Calu3 (cell line): ENCODE measurements around the gene EFTUD2. TPM values are rescaled to one million over a fixed set of nuclear protein-coding genes. Genes with fewer than 3 reads are reported as not detected.

ENCODE experiments used
- BruUV-seq: library from RNA; stranded (reverse); fragments of 400-500 nt; replicated peaks from 2 replicates; lab custom pipeline; 2021; lab: Mats Ljungman, UMichigan
- CTCF ChIA-PET: fragments of 300-600 bp; sonication (Branson Sonifier 250); formaldehyde crosslinking; loops from one replicate; lab custom pipeline; 2022; ENCODE audit warnings: antibody characterized with exemption; lab: Charles Lee
- DNase-seq: peaks from one replicate; pipeline ENCODE4 v3.0.0; 2022
- H3K27ac Mint-ChIP-seq: one replicate; pipeline ENCODE4 v1.8.0; 2022; ENCODE audit warnings: mixed read lengths; ENCODE audit not compliant: unreplicated experiment
- H3K27me3 Mint-ChIP-seq: one replicate; pipeline ENCODE4 v1.8.0; 2022; ENCODE audit warnings: mixed read lengths; ENCODE audit not compliant: unreplicated experiment
- H3K36me3 Mint-ChIP-seq: one replicate; pipeline ENCODE4 v1.8.0; 2022; ENCODE audit warnings: mild to moderate bottlenecking, moderate library complexity, mixed read lengths; ENCODE audit not compliant: insufficient read depth, unreplicated experiment
- H3K4me1 Mint-ChIP-seq: one replicate; pipeline ENCODE4 v1.8.0; 2022; ENCODE audit warnings: mild to moderate bottlenecking, low read depth, mixed read lengths; ENCODE audit not compliant: unreplicated experiment
- H3K4me3 Mint-ChIP-seq: one replicate; pipeline ENCODE4 v1.8.0; 2022; ENCODE audit warnings: mild to moderate bottlenecking, low read depth, moderate library complexity, mixed read lengths; ENCODE audit not compliant: unreplicated experiment
- H3K9me3 Mint-ChIP-seq: one replicate; pipeline ENCODE4 v1.8.0; 2022; ENCODE audit warnings: low read depth, mixed read lengths; ENCODE audit not compliant: unreplicated experiment
- CTCF ChIP-seq: fragments of 200-600 bp; IDR thresholded peaks from one replicate; pipeline ENCODE4 v1.8.0; 2022; ENCODE audit warnings: antibody characterized with exemption; ENCODE audit not compliant: unreplicated experiment
- intact Hi-C: fragments of 100-400 bp; cut with micrococcal nuclease; formaldehyde crosslinking; loops from one replicate; pipeline ENCODE4 v1.10.0; 2022; ENCODE audit not compliant: unreplicated experiment
- total RNA-seq: library from RNA; stranded (reverse); gene quantifications from 2 replicates; pipeline ENCODE4 v1.2.3, GENCODE V29; 2022

Gene EFTUD2
- total RNA-seq, 1 experiment from 2014 or later, result 197 TPM

GRCh38 chr17:44908761-44909326, 9.6 kb upstream of the EFTUD2 start:
- DNase-seq, result no peak
- Mint-ChIP-seq H3K4me1 (peaks cover 27% of the 10 kb centered on the region), H3K36me3 (no peaks in the 10 kb centered on the region), H3K27ac (no peak overlapping the region), H3K27me3 (peaks cover 43% of the 10 kb centered on the region), H3K9me3 (no peaks in the 10 kb centered on the region), H3K4me3 (no peak overlapping the region)
- no peak for TF ChIP-seq CTCF
- intact Hi-C loops, result no loop called here
- BruUV-seq, result no TSS peak
- CTCF ChIA-PET, result interaction anchor here (1.3 to 1.4 kb wide), 2 partner anchors 12 to 111 kb away, joined by 5 to 6 read pairs; no protein-coding TSS in a partner anchor

GRCh38 chr17:44907729-44908470, 8.7 kb upstream of the EFTUD2 start:
- no peak overlapping the region for H3K4me3 Mint-ChIP-seq
- no peak for TF ChIP-seq CTCF
- no peak for DNase-seq
- intact Hi-C loops, result no loop called here
- no peak overlapping the region for H3K27ac Mint-ChIP-seq
- no TSS peak for BruUV-seq
- CTCF ChIA-PET, result no interaction called here
- H3K27me3 Mint-ChIP-seq, result peaks cover 34% of the 10 kb centered on the region
- peaks cover 20% of the 10 kb centered on the region for H3K4me1 Mint-ChIP-seq
- no peaks in the 10 kb centered on the region for H3K9me3 Mint-ChIP-seq
- H3K36me3 Mint-ChIP-seq, result no peaks in the 10 kb centered on the region

- Mint-ChIP-seq H3K27me3 (peaks cover 25% of the 10 kb centered on the region), H3K9me3 (no peaks in the 10 kb centered on the region), H3K4me1 (peaks cover 20% of the 10 kb centered on the region), H3K27ac (no peak overlapping the region), H3K36me3 (no peaks in the 10 kb centered on the region), H3K4me3 (no peak overlapping the region)
- CTCF ChIA-PET, result no interaction called here
- TF ChIP-seq CTCF, result no peak
- BruUV-seq, result no TSS peak
- intact Hi-C loops, result no loop called here
- no peak for DNase-seq
Observed at GRCh38 chr17:44906763-44907728, 7.8 kb upstream of the EFTUD2 start.

- Mint-ChIP-seq H3K36me3 (no peaks in the 10 kb centered on the region), H3K9me3 (no peaks in the 10 kb centered on the region), H3K27me3 (peaks cover 23% of the 10 kb centered on the region), H3K27ac (no peak overlapping the region), H3K4me1 (peaks cover 20% of the 10 kb centered on the region), H3K4me3 (no peak overlapping the region)
- intact Hi-C loops, result no loop called here
- CTCF ChIA-PET, result no interaction called here
- BruUV-seq, result no TSS peak
- DNase-seq, result no peak
- TF ChIP-seq CTCF, result no peak
Observed at GRCh38 chr17:44906010-44906646, 6.9 kb upstream of the EFTUD2 start.
